HCT116 (cell line): Measurements from ENCODE around the gene CRYBA4. TPM values are rescaled to one million over a fixed set of nuclear protein-coding genes. Genes with fewer than 3 reads are reported as not detected.

Experiments used
- ATAC-seq: fragments of 200-7000 bp; cut with Tn5 transposase; 2 replicates; pipeline ENCODE4 v1.9.1; 2020; ENCODE audit warnings: mild to moderate bottlenecking, moderate library complexity
- BruUV-seq: library from RNA; stranded (reverse); fragments of 400-500 nt; replicated peaks from 2 replicates; lab custom pipeline; 2021; lab: Mats Ljungman, UMichigan
- CTCF ChIA-PET: fragments of 300-600 bp; sonication (Branson Sonifier 250); formaldehyde crosslinking; loops from one replicate; lab custom pipeline; 2021; ENCODE audit warnings: antibody characterized with exemption; lab: Charles Lee
- POLR2A ChIA-PET: fragments of 300-600, 350-600 bp; sonication (Branson Sonifier 250); formaldehyde crosslinking; loops from one replicate; lab custom pipeline; 2021; ENCODE audit warnings: antibody characterized with exemption; lab: Charles Lee
- RAD21 ChIA-PET, 2 experiments: fragments of 300-600 bp; sonication (Branson Sonifier 250); formaldehyde crosslinking; loops; one replicate each; lab custom pipeline; 2023; ENCODE audit warnings: low total read pairs in 2 of 2; ENCODE audit not compliant: uncharacterized antibody in 2 of 2, unreplicated experiment in 2 of 2, low non-redundant PET in 1 of 2; lab: Charles Lee
- DNase-seq: peaks from one replicate; pipeline ENCODE4 v3.0.0-alpha.2; 2010; ENCODE audit warnings: low read depth, low spot score
- H2AFZ ChIP-seq: fragments of 200-600 bp; shearing (Covaris generic), sonication (generic); 2 replicates; pipeline ENCODE4 v1.6.1; 2017; ENCODE audit warnings: low read depth, mixed run types, mixed read lengths, antibody characterized with exemption, low read length; ENCODE audit not compliant: poor library complexity, severe bottlenecking
- H3K27ac ChIP-seq: 2 replicates; pipeline ENCODE4 v1.5.1; 2012; ENCODE audit warnings: low read depth, low read length
- H3K27me3 ChIP-seq: fragments of 200-600 bp; sonication (generic); 2 replicates; pipeline ENCODE4 v1.6.1; 2016; ENCODE audit warnings: mixed run types, low read length, mixed read lengths; ENCODE audit not compliant: insufficient read depth
- H3K36me3 ChIP-seq, 2 experiments: fragments of 200-500 bp in 1 of 2; fragments of 200-600 bp in 1 of 2; sonication (Bioruptor generic) in 1 of 2; sonication (generic) in 1 of 2; 2 replicates each; pipeline versions ENCODE4 v1.5.1 to v1.6.1; 2014 to 2016; ENCODE audit warnings: low read length in 2 of 2, inconsistent platforms in 1 of 2, mixed read lengths in 1 of 2, mixed run types in 1 of 2; ENCODE audit not compliant: insufficient read depth in 2 of 2, control insufficient read depth in 1 of 2
- H3K4me1 ChIP-seq, 2 experiments: fragments of 200-600 bp in 1 of 2; sonication (generic) in 1 of 2; 2 replicates each; pipeline versions ENCODE4 v1.5.1 to v1.6.1; 2012 to 2017; ENCODE audit warnings: low read length in 2 of 2, inconsistent platforms in 1 of 2, mild to moderate bottlenecking in 1 of 2, mixed read lengths in 1 of 2, mixed run types in 1 of 2, moderate library complexity in 1 of 2; ENCODE audit not compliant: insufficient read depth in 2 of 2, control insufficient read depth in 1 of 2
- H3K4me2 ChIP-seq: fragments of 200-600 bp; sonication (generic); 2 replicates; pipeline ENCODE4 v1.6.1; 2017; ENCODE audit warnings: mixed run types, low read length, mixed read lengths
- H3K4me3 ChIP-seq, 2 experiments: fragments of 200-600 bp in 1 of 2; sonication (generic) in 1 of 2; replicated peaks in 1 of 2; 2 replicates each; pipeline ENCODE4 v1.5.1; 2011 to 2016; ENCODE audit warnings: low read length in 2 of 2, control low read depth in 1 of 2, low read depth in 1 of 2, mild to moderate bottlenecking in 1 of 2, mixed read lengths in 1 of 2, mixed run types in 1 of 2
- H3K79me2 ChIP-seq: fragments of 200-600 bp; sonication (generic); 2 replicates; pipeline ENCODE4 v1.6.1; 2017; ENCODE audit warnings: mild to moderate bottlenecking, mixed run types, low read length, moderate library complexity, mixed read lengths; ENCODE audit not compliant: insufficient read depth
- H3K9ac ChIP-seq: fragments of 200-600 bp; sonication (generic); 2 replicates; pipeline ENCODE4 v1.6.1; 2016; ENCODE audit warnings: low read length, mixed read lengths
- H3K9me2 ChIP-seq: fragments of 200-600 bp; sonication (generic), shearing (Covaris generic); 2 replicates; pipeline ENCODE4 v1.6.1; 2017; ENCODE audit warnings: mixed run types, mild to moderate bottlenecking, moderate library complexity; ENCODE audit not compliant: insufficient read depth
- H3K9me3 ChIP-seq, 2 experiments: fragments of 200-500 bp in 1 of 2; fragments of 200-600 bp in 1 of 2; sonication (Bioruptor generic) in 1 of 2; sonication (generic) in 1 of 2; 2 replicates each; pipeline ENCODE4 v1.6.1; 2014 to 2017; ENCODE audit warnings: low read length in 2 of 2, mixed read lengths in 2 of 2, inconsistent platforms in 1 of 2, low read depth in 1 of 2, mild to moderate bottlenecking in 1 of 2, mixed run types in 1 of 2, moderate library complexity in 1 of 2; ENCODE audit not compliant: control insufficient read depth in 1 of 2, insufficient read depth in 1 of 2
- H4K20me1 ChIP-seq: fragments of 200-600 bp; sonication (generic), shearing (Covaris generic); 2 replicates; pipeline ENCODE4 v1.6.1; 2017; ENCODE audit warnings: mixed run types, mild to moderate bottlenecking, moderate library complexity; ENCODE audit not compliant: insufficient read depth
- ATF3 ChIP-seq: IDR thresholded peaks from 2 replicates; pipeline ENCODE4 v1.6.1; 2012
- CEBPB ChIP-seq: IDR thresholded peaks from 2 replicates; pipeline ENCODE4 v1.6.1; 2012; ENCODE audit warnings: low read depth
- EZH2phosphoT487 ChIP-seq: fragments of 200-600 bp; IDR thresholded peaks from 2 replicates; pipeline ENCODE4 v1.6.1; 2018; ENCODE audit warnings: antibody characterized with exemption, borderline replicate concordance
- REST ChIP-seq: IDR thresholded peaks from 2 replicates; pipeline ENCODE4 v1.6.1; 2012; ENCODE audit warnings: low read depth
- SIN3A ChIP-seq: IDR thresholded peaks from 2 replicates; pipeline ENCODE4 v1.6.1; 2012; ENCODE audit warnings: low read depth
- TCF7L2 ChIP-seq: IDR thresholded peaks from 2 replicates; pipeline ENCODE4 v1.7.0; 2011; ENCODE audit warnings: borderline replicate concordance, inconsistent platforms; ENCODE audit not compliant: insufficient read depth, insufficient read length; ENCODE audit errors: extremely low read depth
- intact Hi-C: fragments of 100-400 bp; cut with micrococcal nuclease; formaldehyde crosslinking; loops from 2 replicates; pipeline ENCODE4 v1.10.0; 2022
- total RNA-seq: library from RNA; stranded (reverse); gene quantifications from one replicate; pipeline ENCODE4 v1.2.1, GENCODE V29; 2021; ENCODE audit not compliant: unreplicated experiment

CRYBA4 gene
- total RNA-seq, 1 experiment from 2014 or later: not detected

DNA sequence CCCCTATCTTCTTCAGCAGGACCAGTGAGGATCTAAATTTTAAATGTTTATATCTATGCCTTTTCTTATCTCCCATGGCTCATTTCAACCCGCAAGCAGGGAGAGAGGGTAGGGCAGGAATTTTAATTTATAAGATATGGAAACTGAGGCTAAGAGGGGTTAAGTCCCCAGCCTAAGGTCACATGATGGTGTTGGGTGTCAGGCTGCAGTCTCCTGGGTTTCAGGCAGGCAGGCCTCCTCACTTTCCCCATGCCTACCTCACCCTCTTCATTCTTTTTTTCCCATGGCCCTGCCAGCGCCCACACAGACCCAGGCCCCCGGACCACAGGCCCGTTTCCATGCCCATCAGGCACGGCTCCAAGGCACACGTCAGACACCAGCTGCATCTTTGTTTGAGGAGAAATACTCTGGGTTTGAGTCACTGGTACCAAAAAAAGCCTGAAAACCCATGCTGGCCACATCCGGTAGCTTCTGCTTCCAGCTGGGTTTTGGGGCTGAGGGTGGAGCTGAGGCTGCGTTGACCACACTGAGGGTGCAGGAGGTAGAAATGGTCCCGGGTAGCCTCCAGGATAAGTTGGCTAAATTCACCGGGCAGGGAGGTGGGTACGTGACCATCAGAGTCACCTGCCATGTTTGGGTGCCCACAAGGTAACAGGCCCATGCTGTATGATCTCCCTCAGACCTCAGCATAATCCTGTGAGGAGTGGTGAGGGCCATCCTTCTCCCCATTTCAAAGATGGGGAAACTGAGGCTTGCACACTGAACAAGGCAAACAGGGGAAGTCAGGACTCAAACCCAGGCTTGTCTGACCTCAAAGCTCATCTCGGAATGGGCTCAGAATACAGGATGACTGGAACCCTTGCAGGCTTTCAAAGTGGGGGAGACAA is 11.4 kb upstream of the CRYBA4 start:
- no peak overlapping the region for H3K4me2 ChIP-seq
- no peak overlapping the region for H3K4me3 ChIP-seq
- no TSS peak for BruUV-seq
- H3K79me2 ChIP-seq: no peaks in the 10 kb centered on the region
- H3K27me3 ChIP-seq: peaks cover 15% of the 10 kb centered on the region; the same call in 1 of the 2 replicates
- intact Hi-C loops: no loop called here
- no peak overlapping the region for H2AFZ ChIP-seq
- H3K27ac ChIP-seq: no peak overlapping the region
- RAD21 ChIA-PET: no interaction called here
- POLR2A ChIA-PET: no interaction called here
- CTCF ChIA-PET: no interaction called here
- no peaks in the 10 kb centered on the region for H3K36me3 ChIP-seq
- ATAC-seq (no peak), DNase-seq (no peak)
- TF ChIP-seq CEBPB (no peak), ATF3 (no peak), EZH2phosphoT487 (no peak)
- H3K9ac ChIP-seq: no peak overlapping the region
- no peaks in the 10 kb centered on the region for H3K9me2 ChIP-seq
- H3K9me3 ChIP-seq: no peaks in the 10 kb centered on the region
- H4K20me1 ChIP-seq: no peaks in the 10 kb centered on the region
- H3K4me1 ChIP-seq: no peaks in the 10 kb centered on the region

DNA sequence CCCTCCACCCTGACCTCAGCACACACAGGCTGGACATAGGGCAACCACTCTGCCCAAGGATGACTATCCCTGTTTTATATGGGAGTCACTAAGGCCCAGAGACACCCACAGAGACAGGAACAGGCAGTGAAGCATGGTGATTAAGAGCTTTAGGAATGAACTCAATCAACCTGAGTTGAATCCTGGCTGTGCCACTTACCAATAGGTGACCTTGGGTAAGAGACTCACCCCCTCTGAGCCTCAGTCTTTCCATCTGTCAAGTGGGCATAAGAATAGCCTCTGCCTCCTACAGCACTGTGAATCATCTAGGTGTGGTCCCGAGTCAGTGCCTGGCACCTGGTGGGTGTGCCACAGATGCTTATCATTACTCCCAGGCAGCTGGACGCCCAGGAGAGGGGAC is 10.8 kb upstream of the CRYBA4 start:
- H3K27me3 ChIP-seq: peaks cover 15% of the 10 kb centered on the region; the same call in 1 of the 2 replicates
- H2AFZ ChIP-seq: no peak overlapping the region
- H3K9ac ChIP-seq: no peak overlapping the region
- H3K27ac ChIP-seq: no peak overlapping the region
- no peaks in the 10 kb centered on the region for H4K20me1 ChIP-seq
- RAD21 ChIA-PET: no interaction called here
- H3K4me1 ChIP-seq: no peaks in the 10 kb centered on the region
- H3K79me2 ChIP-seq: no peaks in the 10 kb centered on the region
- no peaks in the 10 kb centered on the region for H3K9me2 ChIP-seq
- H3K36me3 ChIP-seq: no peaks in the 10 kb centered on the region
- DNase-seq (no peak), ATAC-seq (no peak)
- H3K9me3 ChIP-seq: no peaks in the 10 kb centered on the region
- POLR2A ChIA-PET: no interaction called here
- no TSS peak for BruUV-seq
- H3K4me2 ChIP-seq: no peak overlapping the region
- intact Hi-C loops: no loop called here
- TF ChIP-seq SIN3A: no peak
- no peak for TF ChIP-seq TCF7L2
- no peak for TF ChIP-seq REST
- no peak overlapping the region for H3K4me3 ChIP-seq
- CTCF ChIA-PET: no interaction called here
